ENCODE results near the gene BPIFB2.

GRCh38 chr20:33064572-33065287 is 57.2 kb downstream of the BPIFB2 start:
- TF ChIP-seq, protein P1, sequence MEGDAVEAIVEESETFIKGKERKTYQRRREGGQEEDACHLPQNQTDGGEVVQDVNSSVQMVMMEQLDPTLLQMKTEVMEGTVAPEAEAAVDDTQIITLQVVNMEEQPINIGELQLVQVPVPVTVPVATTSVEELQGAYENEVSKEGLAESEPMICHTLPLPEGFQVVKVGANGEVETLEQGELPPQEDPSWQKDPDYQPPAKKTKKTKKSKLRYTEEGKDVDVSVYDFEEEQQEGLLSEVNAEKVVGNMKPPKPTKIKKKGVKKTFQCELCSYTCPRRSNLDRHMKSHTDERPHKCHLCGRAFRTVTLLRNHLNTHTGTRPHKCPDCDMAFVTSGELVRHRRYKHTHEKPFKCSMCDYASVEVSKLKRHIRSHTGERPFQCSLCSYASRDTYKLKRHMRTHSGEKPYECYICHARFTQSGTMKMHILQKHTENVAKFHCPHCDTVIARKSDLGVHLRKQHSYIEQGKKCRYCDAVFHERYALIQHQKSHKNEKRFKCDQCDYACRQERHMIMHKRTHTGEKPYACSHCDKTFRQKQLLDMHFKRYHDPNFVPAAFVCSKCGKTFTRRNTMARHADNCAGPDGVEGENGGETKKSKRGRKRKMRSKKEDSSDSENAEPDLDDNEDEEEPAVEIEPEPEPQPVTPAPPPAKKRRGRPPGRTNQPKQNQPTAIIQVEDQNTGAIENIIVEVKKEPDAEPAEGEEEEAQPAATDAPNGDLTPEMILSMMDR (IDR thresholded peaks at IDR 0.05; ENCODE audit: poor library complexity, severe bottlenecking) = no peak
- no peak for TF ChIP-seq EZH2 (IDR thresholded peaks at IDR 0.05; ENCODE audit: borderline replicate concordance, insufficient read depth, low read length, poor library complexity, severe bottlenecking)
- TF ChIP-seq POLR2AphosphoS5 (IDR thresholded peaks at IDR 0.05) = no peak
- TF ChIP-seq SMC3 (conservative IDR thresholded peaks at IDR 0.05; ENCODE audit: poor library complexity) = no peak
- TF ChIP-seq EP300 (conservative IDR thresholded peaks at IDR 0.05; ENCODE audit: poor library complexity, severe bottlenecking) = no peak
- TF ChIP-seq REST (IDR thresholded peaks at IDR 0.05; ENCODE audit: borderline replicate concordance) = no peak
- no peak for TF ChIP-seq MXI1 (conservative IDR thresholded peaks at IDR 0.05; ENCODE audit: poor library complexity, severe bottlenecking)
- no peak for TF ChIP-seq RAD21 (conservative IDR thresholded peaks at IDR 0.05)

All from neural cell (in vitro differentiated cells).